ENCODE measurements around the gene ARID1B.

The ARID1B gene

DNA sequence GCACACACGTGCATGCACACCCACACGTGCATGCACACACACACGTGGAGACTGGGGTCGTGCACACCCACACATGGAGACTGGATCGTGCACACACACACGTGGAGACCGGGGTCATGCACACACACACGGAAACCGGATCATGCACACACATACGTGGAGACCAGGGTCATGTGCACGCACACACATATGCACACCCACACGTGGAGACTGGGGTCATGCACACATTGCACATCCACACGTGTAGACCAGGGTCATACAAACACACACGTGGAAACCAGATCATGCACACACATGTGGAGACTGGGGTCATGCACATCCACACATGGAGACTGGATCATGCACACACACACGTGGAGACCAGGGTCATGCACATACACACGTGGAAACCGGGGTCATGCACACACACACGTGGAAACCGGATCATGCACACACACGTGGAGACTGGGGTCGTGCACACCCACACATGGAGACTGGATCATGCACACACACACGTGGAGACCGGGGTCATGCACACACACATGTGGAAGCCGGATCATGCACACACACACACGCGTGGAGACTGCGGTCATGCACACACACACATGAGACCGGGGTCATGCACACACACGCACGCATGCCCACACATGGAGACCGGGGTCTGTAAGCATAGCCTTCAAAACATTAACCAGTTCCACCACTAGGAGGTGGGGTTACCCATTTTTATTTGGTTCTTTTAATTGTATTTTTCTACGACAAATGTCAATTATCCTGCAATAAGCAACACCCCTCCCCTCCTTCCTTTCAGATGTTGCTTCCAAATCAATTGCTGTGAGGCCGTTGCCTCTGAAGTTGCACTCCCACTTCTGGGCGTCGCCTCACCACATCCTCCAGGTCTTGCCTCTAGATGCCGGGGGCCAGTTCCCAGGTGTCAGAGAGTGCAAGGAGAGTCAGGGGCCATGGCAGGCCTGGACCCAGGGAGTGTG, 450.3 kb downstream of the ARID1B start:
- DNase-seq (ENCODE audit: low spot score), result no peak

DNA sequence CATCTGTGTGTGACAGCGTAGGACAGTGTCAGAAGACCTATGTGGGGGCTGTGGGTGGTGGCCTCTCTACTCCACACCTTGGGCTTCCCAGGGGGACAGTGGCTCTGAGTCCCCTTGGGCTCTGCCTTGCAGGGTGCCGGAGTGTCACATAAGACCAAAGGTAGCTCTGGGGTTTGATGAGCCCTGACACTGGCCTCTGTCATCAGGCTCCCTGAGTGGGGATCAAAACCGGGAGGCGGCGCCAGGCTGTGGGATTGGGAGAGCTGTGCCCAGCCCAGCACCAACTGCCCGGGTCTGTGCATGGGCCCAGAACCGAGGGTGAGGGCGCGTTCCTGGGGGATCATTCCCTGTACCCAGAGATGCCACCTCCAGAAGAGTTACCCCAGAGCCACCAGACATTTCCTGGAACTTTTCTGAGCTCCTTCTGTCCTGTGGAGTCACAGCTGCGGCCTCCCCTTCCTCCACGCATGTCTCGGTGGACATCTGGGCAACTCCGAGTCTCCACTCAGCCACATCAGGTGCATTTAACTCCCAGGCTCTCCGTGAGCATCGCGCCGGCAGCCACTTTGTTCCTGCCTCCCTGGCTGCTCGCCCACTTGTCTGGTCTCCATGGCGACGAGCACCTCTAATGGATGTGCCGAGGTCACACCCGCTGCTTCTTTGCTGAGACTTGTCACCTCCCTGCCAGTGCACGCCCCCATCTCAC, 451.4 kb downstream of the ARID1B start:
- DNase-seq (ENCODE audit: low spot score), result no peak

GRCh38 chr6:157229132-157229618, 452.0 kb downstream of the ARID1B start:
- DNase-seq (ENCODE audit: low spot score), result no peak

DNA sequence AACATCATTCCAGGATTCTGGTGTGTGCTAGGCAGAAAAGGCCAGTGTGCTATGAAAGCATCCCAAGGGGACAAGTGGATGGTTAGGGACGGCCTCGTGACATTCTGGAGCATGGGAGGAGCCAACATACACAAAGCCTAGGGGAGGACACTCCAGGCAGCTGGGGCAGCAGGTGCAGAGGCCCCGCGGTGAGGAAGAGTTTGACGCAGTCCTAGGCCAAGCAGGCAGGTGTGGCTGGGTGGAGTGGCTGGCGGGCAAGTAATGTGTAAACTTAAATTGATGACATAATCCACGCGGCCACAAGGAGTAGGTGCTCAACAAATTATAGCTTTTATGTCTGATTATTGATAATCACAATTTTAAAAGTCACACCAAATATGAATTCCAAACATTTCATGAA, 452.5 kb downstream of the ARID1B start:
- no peak for DNase-seq (ENCODE audit: low spot score)

GRCh38 chr6:157230910-157231309, 453.7 kb downstream of the ARID1B start:
- DNase-seq (ENCODE audit: low spot score), result no peak

DNA sequence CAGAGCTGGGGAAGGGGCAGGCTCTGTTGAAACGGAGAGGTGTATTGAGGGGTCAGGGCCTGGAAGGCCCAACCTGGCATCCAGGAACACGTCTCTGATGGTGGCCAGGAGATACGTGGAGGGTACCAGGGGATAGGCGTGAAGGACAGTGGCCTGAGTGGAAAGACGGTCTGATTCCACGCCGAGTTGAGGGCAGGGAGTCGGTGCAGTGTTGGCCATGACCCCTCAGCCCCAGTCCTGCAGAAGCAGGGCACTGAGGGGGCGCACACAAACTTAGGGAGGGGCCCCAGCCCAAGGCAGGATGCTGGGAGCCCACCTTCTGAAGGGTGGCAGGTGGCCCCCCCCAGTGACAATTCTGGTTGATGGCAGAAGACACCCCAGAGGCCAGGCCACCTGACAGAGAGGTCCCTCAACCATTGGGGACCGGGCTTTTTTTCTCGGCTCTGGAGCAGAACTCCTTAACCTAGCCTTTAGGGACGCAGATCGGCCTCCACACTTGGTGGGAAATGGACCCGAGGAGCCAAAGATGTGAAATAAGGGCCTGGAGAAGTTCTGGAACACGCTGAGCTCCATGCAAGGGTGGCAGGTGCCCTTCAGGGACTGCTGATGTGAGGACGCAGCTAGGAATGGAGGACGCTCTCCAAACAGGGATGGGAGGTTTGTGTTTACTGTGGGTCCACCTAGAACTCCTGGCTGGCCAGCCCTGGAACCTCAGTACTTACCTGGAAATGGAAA, 455.1 kb downstream of the ARID1B start:
- no peak for DNase-seq (ENCODE audit: low spot score)

DNA sequence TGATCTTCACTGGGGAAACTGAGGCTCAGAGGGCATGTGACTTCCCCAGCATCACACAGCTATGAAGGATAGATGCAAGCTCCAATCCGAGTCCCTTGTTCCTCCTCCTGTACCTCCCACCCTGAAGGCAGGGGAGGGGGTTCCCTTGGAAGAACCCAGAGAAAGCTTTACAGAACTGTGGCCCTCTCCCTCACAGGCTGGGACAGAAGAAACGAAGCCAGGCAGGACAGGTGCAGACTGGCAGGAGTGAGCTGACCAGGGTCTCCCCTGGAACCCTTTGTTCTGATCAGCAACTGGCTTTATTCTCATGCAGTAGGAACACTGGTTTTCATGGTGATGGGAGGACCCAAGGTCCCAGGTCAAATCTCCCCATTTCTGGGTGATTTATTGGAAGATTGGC, 456.0 kb downstream of the ARID1B start:
- DNase-seq (ENCODE audit: low spot score), result no peak

GRCh38 chr6:157233686-157234085, 456.5 kb downstream of the ARID1B start:
- DNase-seq (ENCODE audit: low spot score), result no peak

- DNase-seq (ENCODE audit: low spot score), result peak; percentile 84
Observed at GRCh38 chr6:157235600-157236039, 458.4 kb downstream of the ARID1B start.

- peak; percentile 51 for DNase-seq (ENCODE audit: low spot score)
Observed at GRCh38 chr6:157236040-157236725, 459.0 kb downstream of the ARID1B start.

- no peak for DNase-seq (ENCODE audit: low spot score)
Observed at GRCh38 chr6:157238346-157238745, 461.2 kb downstream of the ARID1B start.

GRCh38 chr6:157239148-157239547, 462.0 kb downstream of the ARID1B start:
- no peak for DNase-seq (ENCODE audit: low spot score)

GRCh38 chr6:157239671-157240058, 462.5 kb downstream of the ARID1B start:
- DNase-seq (ENCODE audit: low spot score), result no peak

GRCh38 chr6:157240059-157240959, 463.1 kb downstream of the ARID1B start:
- no peak for DNase-seq (ENCODE audit: low spot score)

DNA sequence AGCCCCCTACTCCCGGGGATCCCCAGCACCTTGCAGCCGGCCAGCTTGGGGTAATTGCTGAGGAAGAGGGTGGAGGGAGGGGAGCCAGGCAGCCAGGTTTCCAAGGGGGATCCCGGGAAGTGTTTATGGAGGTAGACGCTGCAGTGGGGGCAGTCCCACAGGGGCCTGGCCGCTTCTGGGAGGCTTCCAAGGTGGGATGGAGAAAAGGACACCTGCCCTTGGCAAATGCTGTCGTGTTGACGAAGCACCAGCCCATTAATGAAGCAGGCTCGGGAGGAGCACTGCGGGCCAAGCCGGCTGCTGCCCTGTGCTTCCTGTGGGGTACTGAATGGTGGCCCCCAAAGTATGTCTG, 463.8 kb downstream of the ARID1B start:
- no peak for DNase-seq (ENCODE audit: low spot score)

DNA sequence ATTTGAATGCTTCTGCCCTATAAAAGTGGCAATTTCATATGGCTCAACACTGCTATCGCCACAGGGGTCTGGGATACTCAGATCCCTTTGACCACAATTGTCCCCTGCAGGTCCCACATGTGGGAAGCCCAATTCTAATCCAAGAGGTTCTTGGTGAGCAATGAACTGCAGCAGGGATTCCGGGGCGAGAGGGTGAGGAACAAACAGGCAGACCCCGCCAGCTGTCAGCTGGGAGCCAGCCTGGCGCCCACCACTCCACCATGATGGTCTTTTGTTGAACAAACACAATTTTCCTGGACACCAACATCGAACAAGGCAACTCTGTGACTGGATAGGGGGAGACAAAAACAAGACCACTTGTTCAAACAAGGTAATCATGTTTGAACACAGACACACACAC, 465.6 kb downstream of the ARID1B start:
- no peak for DNase-seq (ENCODE audit: low spot score)

GRCh38 chr6:157244175-157244574, 467.0 kb downstream of the ARID1B start:
- no peak for DNase-seq (ENCODE audit: low spot score)

DNA sequence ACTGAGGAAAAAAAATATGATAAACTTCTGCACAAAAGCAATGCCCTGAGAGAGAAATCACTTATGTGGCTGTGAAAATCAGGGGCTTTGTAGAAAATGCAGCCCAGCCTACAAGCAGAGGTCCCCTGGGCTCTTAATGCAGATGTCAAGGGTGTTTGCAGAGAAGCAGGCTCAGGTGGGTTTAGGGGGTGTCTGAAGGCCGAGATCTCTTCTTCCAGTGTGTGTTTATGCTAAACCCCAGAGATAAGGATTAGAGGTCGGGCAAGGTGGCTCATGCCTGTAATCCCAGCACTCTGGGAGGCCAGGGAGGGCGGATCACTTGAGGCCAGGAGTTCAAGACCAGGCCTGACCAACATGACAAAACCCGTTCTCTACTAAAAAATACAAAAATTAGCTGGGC, 467.6 kb downstream of the ARID1B start:
- no peak for DNase-seq (ENCODE audit: low spot score)

DNA sequence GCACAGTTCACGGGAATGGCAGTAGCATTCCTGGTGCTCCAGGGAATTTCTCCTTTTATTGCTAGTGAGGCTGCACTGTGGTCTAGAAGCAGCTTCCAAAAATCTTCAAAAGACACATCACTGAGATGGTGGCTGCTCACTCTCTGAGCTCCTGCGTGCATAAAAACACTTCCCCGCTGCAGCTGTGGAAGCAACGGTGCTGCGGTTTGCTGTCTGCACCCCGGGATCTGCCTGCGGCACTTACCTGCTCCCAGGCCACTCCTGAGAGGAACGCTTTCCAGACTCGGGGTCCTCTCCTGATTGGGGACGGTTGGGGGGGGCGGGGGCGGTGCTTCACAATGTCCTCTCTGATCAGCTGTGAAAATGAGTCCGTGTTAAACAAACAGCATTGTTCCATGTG, 468.3 kb downstream of the ARID1B start:
- no peak for DNase-seq (ENCODE audit: low spot score)

- DNase-seq (ENCODE audit: low spot score), result no peak
Observed at GRCh38 chr6:157246048-157246630, 469.0 kb downstream of the ARID1B start.
